Activated T-cell treated with anti-CD3 and anti-CD28 coated beads, Interleukin-2, amount 50 U/mL, for 72 hours (primary cell): ENCODE data around the gene PTPRN. TPM values are rescaled to one million over a fixed set of nuclear protein-coding genes. Genes with fewer than 3 reads are reported as not detected.
"Not testable (repeated sequence)": the region's sequence is repeated elsewhere in the genome, so short reads cannot be mapped to it uniquely, and the experiment has no call there.

Source experiments
- ATAC-seq, 2 donors: fragments of 150-1000 bp; cut with Tn5 transposase; replicated peaks in 1 of 2; 2 replicates each; pipeline ENCODE4 v1.10.0; 2021; ENCODE audit warnings: moderate library complexity in 2 of 2, mild to moderate bottlenecking in 1 of 2
- DNase-seq, 2 donors: peaks; one replicate each; pipeline ENCODE4 v3.0.0; 2021 to 2022; ENCODE audit warnings: mixed read lengths in 1 of 2
- H3K27ac Mint-ChIP-seq: one replicate; pipeline ENCODE4 v1.8.0; 2022; ENCODE audit warnings: mild to moderate bottlenecking, moderate library complexity, mixed read lengths
- H3K27me3 Mint-ChIP-seq: one replicate; pipeline ENCODE4 v1.8.0; 2022; ENCODE audit warnings: low read depth, mixed read lengths
- H3K36me3 Mint-ChIP-seq, 2 donors: one replicate each; pipeline ENCODE4 v1.8.0; 2022; ENCODE audit warnings: mixed read lengths in 2 of 2, mild to moderate bottlenecking in 1 of 2; ENCODE audit not compliant: insufficient read depth in 2 of 2
- H3K4me1 Mint-ChIP-seq: one replicate; pipeline ENCODE4 v1.8.0; 2022; ENCODE audit warnings: low read depth, mixed read lengths
- H3K4me3 Mint-ChIP-seq, 2 donors: one replicate each; pipeline ENCODE4 v1.8.0; 2022; ENCODE audit warnings: mild to moderate bottlenecking in 2 of 2, mixed read lengths in 2 of 2, moderate library complexity in 2 of 2
- H3K9me3 Mint-ChIP-seq, 2 donors: one replicate each; pipeline ENCODE4 v1.8.0; 2022; ENCODE audit warnings: mixed read lengths in 2 of 2
- total RNA-seq, 2 donors: library from RNA; stranded (reverse); gene quantifications; one replicate each; pipeline ENCODE4 v1.2.3, GENCODE V29; 2022

The PTPRN gene
- total RNA-seq, 2 donors from 2014 or later, result 1.7 to 2.5 TPM

DNA sequence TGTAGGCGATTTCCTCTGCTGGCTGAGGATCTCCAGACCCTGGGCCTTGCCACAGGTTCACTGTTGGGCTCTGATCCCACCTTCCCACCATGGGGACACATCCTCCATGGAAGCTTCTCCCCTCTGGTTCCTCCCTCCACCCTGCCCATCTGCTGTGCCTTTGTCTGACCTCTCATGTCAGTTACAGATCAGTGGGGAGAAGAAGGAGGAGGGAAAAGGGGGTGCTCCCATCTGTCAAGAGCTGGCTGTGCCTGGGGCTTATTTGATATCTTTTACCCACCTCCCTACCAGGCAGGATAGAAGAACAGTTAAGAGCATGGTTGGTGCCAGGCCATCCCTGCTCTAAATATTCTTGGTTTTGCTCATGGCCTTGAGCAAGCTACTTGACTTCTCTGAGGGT is 42.3 kb downstream of the PTPRN start:
- ATAC-seq (no peak), DNase-seq (no peak)
- Mint-ChIP-seq H3K4me1 (no peaks in the 10 kb centered on the region), H3K27ac (no peak overlapping the region), H3K36me3 (no peaks in the 10 kb centered on the region), H3K4me3 (no peak overlapping the region), H3K9me3 (no peaks in the 10 kb centered on the region), H3K27me3 (no peaks in the 10 kb centered on the region)

DNA sequence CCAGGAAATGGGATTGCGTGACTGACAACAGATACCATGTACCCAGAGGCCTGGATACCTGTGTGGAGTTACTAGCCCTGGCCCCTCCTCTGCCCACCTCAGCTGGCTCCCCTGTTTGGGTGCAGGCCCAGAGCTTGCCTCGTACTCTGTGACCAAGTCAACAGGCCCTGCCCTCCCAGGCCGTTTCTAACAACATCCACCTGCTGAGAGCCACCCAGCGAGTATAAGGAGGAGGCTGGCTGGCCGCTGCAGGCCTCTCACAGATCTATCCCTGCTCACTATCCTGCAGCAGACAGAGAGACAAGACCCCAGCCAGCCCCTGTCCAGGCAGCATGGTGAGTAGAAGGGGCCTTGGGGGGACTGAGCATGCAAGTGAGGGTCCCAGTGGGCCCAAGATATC is 43.0 kb downstream of the PTPRN start:
- Mint-ChIP-seq H3K4me1 (no peaks in the 10 kb centered on the region), H3K27me3 (no peaks in the 10 kb centered on the region), H3K27ac (no peak overlapping the region), H3K4me3 (no peak overlapping the region), H3K9me3 (no peaks in the 10 kb centered on the region), H3K36me3 (no peaks in the 10 kb centered on the region)
- DNase-seq, result no peak
- no peak for ATAC-seq

DNA sequence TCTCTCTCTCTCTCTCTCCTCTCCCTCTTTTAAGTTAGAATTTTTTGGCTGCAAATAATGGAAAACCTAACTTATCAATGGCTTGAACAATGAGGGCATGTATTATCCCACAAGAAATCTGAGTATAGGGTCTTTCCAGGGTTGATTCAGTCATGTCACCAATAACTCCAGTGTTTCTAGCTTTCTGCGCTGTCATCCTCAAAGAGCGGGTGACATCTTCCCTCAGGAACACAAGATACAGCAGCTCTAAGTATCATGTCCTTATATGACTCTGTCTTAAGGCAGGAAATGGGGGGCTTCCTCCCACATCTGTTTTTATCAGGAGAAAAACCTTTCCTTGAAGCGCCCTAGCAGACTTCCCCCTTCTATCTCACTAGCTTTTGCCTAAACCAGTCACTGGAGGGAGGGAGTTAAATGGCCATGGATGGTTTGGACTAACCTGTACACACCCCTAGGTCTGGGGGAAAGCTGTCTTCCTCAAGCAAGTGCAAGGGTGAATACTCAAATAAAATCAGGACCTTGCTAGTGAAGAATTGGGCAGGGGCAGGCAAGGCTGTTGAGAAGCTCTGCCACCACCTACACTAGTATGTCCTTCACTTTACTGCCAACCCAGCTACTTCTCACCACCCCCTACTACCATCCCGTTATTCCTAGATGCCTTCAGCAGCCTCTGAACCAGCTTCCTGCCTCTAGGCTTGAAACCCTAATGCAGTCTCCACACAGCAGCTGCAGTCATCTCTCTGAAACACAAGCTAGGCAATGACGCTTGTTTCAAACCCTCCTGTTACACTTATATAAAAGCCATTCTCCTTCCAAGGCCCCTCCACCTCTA is 48.0 kb downstream of the PTPRN start:
- Mint-ChIP-seq H3K4me1 (peaks cover 8% of the 10 kb centered on the region), H3K4me3 (no peak overlapping the region), H3K27me3 (no peaks in the 10 kb centered on the region), H3K9me3 (no peaks in the 10 kb centered on the region), H3K36me3 (no peaks in the 10 kb centered on the region), H3K27ac (no peak overlapping the region)
- DNase-seq (no peak), ATAC-seq (no peak)

DNA sequence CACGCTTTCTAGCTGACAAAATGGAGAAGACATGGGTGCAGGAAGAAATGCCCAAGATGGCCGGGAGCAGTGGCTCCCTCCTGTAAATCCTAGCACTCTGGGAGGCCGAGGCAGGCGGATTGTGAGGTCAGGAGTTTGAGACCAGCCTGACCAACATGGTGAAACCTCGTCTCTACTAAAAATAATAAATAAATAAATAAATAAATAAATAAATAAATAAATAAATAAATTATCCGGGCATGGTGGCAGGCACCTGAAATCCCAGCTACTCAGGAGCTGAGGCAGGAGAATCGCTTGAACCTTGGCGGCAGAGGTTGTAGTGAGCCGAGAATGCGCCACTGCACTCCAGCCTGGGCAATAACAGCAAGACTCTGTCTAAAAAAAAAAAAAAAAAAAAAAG is 50.3 kb downstream of the PTPRN start:
- not testable (repeated sequence) for ATAC-seq, H3K4me3 Mint-ChIP-seq, DNase-seq, H3K27me3 Mint-ChIP-seq, H3K9me3 Mint-ChIP-seq, H3K27ac Mint-ChIP-seq, H3K36me3 Mint-ChIP-seq
- H3K4me1 Mint-ChIP-seq, result peaks cover 25% of the 10 kb centered on the region

DNA sequence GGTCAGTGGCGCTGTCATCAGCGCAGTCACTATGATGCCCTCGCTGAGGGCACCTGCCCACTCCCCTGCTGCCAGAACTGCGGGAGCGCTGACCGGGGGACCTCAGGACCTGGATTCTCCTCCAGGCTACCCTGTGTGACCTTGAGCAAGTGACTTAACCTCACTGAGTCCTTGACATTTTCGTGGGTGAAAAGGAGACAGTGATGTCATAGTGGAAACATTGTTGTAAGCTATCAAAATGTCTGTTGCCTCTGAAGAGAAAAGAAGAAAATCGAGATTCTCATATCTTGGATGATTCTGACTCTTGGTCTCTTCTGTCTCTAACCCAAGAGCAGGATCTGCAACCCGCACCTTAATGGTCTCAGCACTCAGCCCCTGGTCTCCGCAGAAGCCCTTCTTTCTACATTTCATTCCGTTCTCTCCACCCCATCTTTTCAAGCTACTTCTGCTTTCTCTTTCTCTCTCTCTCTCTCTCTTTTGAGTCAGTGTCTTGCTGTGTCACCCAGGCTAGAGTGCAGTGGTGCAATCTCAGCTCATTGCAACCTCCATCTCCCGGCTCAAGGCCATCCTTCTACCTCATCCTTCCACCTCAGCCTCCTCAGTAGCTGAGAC is 54.5 kb downstream of the PTPRN start:
- peak overlapping the region; percentile 73 for H3K27ac Mint-ChIP-seq
- H3K27me3 Mint-ChIP-seq, result no peaks in the 10 kb centered on the region
- no peaks in the 10 kb centered on the region for H3K9me3 Mint-ChIP-seq
- DNase-seq, result peak; percentile 48 to 50
- H3K4me3 Mint-ChIP-seq, result peak overlapping the region; percentile 75 to 78
- ATAC-seq, result peak; percentile 50 to 55
- H3K36me3 Mint-ChIP-seq, result peaks cover 0 to 14% of the 10 kb centered on the region in 2 donors
- peaks cover 57% of the 10 kb centered on the region for H3K4me1 Mint-ChIP-seq

DNA sequence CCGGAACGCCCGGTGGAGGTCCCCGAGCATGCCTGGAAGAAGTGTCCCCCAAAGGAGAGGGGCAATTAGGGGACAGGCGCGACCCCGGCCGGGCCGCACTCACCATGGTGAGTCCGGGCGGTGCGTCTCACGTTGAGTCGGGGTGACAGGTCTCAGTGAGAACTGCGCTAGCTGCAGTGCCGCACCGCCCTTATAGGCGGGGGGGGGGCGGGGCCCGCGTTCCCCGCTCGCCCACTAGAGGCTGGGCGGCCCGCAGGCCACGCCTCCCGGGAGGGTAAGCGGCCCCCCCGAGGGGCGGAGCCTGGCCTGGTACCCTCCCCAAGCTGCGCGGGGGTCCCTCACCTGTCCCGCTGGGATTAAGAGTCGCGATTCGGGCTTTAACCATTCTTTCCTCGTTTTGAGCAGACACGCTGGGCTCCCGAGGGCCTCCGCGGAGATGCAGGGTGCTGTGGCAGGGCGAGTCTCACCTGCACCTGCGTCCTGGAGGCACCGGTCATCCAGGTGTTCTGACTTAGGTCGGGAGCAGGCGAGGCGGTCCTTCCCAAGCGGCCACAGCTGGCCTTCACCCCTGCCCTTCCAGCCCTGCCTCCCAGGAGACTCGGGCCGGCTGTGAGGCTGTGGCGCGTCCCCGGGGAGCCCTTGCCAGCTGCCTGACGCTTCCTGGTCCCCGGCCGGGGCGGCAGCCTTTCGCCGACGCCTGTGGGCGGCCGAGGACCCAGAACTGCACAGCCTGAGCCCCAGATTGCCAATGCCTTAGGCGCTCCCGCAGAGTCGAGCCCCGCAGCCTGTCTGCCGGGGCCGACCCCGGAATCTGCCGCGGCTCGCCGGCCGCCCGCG is 55.2 kb downstream of the PTPRN start, which contains the start of gene TUBA4A:
Gene TUBA4A, minus strand, starts transcription at position 166 of the 837 bp plus-strand sequence. Its CDS starts 60 bp downstream, at position 106.
- Mint-ChIP-seq H3K27me3 (no peaks in the 10 kb centered on the region), H3K9me3 (no peaks in the 10 kb centered on the region), H3K27ac (peak within 1 kb of the TSS; percentile 89), H3K4me3 (peak within 1 kb of the TSS; percentile 75 to 78), H3K36me3 (peaks cover 2 to 14% of the 10 kb centered on the region in 2 donors), H3K4me1 (peaks cover 64% of the 10 kb centered on the region)
- DNase-seq (peak; percentile 92 to 94), ATAC-seq (peak; percentile 74)

DNA sequence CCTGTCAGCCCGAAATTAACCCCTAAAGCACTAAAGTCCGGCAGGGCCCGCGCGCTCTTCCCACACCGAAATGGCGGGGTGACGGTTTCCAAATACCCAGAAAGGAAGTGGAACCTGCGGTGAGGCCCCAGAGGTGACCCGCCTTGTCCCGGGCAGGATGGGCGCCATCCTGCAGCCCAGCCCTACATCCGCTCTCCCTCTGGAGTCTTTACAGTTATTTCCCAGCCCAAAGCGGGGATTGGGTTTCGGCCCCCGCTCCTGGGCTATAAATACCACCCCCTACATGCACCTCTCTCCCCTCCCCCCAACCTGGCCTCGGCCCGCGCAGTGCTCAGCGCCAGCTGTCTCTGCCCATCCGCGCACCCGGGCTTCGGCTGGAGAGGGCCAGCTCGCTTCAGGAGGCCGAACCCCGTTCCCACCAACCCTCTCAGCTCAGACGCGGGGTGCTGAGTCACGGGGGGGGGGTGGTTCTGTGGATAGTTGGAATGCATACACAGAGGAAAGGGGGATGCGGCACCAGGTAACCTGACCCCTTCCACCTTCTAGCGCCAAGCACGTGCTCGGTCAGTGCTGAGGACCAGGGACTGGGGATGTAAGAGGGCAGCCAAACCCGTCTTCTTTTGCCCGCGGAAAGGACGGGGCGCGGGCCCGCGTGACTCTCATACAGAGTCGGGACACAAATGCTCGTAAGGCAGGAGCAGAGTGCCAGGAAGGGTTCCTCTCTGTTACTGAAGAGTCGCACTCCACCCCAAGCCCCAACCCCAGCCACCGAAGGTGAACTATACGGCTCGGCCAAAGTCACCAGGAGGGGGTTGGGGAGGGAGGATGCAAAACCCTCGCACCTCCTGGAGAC is 56.1 kb downstream of the PTPRN start, which contains the start of gene TUBA4B:
Gene TUBA4B, plus strand, starts transcription at position 344 of the 853 bp plus-strand sequence. Its CDS starts 165 bp downstream, at position 509.
- peak within 1 kb of the TSS; percentile 89 for H3K27ac Mint-ChIP-seq
- peak; percentile 19 to 44 for ATAC-seq
- no peaks in the 10 kb centered on the region for H3K27me3 Mint-ChIP-seq
- peaks cover 4 to 14% of the 10 kb centered on the region in 2 donors for H3K36me3 Mint-ChIP-seq
- H3K4me1 Mint-ChIP-seq, result peaks cover 69% of the 10 kb centered on the region
- peak within 1 kb of the TSS; percentile 75 to 78 for H3K4me3 Mint-ChIP-seq
- no peaks in the 10 kb centered on the region for H3K9me3 Mint-ChIP-seq
- DNase-seq, result peak; percentile 62 to 75

DNA sequence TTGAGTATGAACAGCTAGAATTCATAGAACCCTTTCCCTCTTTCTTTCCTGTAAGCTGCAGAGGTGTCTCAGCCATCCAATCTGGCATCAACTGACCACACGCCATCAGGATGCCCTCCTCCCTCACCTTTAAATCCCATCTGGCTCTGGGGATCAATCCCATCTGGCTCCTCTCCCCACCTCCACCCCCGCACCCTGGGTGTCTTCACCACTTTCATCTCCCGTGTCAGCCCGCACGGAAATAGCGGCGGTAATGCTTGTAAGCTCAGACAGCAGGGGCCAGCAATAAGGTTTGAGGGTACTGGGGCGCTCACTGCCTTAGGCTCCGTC is 56.7 kb downstream of the PTPRN start:
- Mint-ChIP-seq H3K36me3 (peaks cover 4 to 14% of the 10 kb centered on the region in 2 donors), H3K27ac (peak overlapping the region; percentile 89), H3K4me3 (peak overlapping the region; percentile 75 to 78), H3K9me3 (no peaks in the 10 kb centered on the region), H3K27me3 (no peaks in the 10 kb centered on the region), H3K4me1 (peaks cover 71% of the 10 kb centered on the region)
- DNase-seq (no peak), ATAC-seq (no peak)

DNA sequence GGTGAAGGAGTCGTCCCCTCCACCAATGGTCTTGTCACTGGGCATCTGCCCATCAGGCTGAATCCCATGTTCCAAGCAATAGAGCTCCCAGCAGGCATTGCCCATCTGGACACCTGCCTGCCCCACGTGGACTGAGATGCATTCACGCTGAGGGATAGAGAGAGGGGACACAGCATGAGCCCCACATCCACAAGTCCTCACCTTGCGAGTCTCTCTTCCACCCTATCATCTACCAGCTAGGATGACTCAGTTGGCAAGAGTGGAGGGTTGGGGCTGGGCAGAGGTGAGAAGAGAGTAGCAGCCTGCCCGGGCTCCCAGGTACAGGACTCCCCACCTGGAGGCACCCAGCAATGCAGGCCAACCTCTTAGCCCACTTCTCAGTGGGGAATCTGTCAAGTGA is 57.1 kb downstream of the PTPRN start:
- H3K36me3 Mint-ChIP-seq, result peaks cover 4 to 14% of the 10 kb centered on the region in 2 donors

DNA sequence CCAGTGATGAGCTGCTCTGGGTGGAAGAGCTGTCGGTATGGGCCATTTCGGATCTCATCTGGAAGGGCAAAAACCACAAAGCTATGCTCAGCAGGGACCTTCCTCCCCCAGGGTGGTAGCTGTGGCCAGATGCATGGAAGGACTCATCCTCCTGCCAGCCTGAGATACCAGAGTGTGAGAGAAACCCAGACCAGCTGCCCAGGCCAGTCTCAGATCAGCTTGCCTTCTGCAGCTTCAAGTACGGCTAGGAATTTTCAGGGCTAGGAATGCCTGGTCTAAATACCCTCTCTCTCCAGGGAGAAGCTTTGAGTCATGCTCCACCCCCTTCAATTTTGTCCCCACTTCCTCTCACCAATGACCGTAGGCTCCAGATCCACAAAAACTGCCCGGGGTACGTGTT is 57.5 kb downstream of the PTPRN start:
- ATAC-seq, result no peak
- H3K9me3 Mint-ChIP-seq, result no peaks in the 10 kb centered on the region
- DNase-seq, result no peak

More for the DNA sequence above, 57.1 kb downstream of the PTPRN start:
- DNase-seq (peak; percentile 44 to 47), ATAC-seq (no peak)
- H3K9me3 Mint-ChIP-seq, result no peaks in the 10 kb centered on the region
- peak overlapping the region; percentile 21 for H3K27ac Mint-ChIP-seq
- H3K4me3 Mint-ChIP-seq, result peak overlapping the region; percentile 75 to 78
- peaks cover 75% of the 10 kb centered on the region for H3K4me1 Mint-ChIP-seq
- H3K27me3 Mint-ChIP-seq, result no peaks in the 10 kb centered on the region

DNA sequence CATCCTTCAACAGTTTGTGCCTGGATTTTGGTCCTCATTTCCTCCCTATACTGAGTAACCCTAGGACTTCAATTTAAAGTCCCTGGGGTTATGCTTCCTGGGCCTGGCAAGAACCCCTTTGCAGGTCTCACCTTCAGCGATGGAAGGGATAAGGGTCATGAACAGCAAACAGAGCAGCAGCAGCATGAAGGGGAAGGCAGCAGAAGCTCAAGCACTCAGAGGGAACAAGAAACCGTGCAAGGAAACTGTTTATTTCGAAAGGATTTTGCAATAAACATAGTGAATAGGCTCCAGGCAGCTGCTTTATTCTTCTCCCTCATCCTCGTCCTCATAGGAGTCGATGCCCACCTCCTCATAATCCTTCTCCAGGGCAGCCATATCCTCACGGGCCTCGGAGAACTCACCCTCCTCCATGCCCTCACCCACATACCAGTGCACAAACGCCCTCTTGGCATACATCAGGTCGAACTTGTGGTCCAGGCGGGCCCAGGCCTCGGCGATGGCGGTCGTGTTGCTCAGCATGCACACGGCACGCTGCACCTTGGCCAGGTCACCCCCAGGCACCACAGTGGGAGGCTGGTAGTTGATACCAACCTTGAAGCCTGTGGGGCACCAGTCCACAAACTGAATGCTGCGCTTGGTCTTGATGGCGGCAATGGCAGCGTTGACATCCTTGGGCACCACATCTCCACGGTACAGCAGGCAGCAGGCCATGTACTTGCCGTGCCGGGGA is 59.0 kb downstream of the PTPRN start:
- peaks cover 8 to 15% of the 10 kb centered on the region in 2 donors for H3K36me3 Mint-ChIP-seq
- H3K4me1 Mint-ChIP-seq, result peaks cover 79% of the 10 kb centered on the region

More for the DNA sequence above, 57.5 kb downstream of the PTPRN start:
- peaks cover 79% of the 10 kb centered on the region for H3K4me1 Mint-ChIP-seq
- H3K27me3 Mint-ChIP-seq, result no peaks in the 10 kb centered on the region
- H3K36me3 Mint-ChIP-seq, result peaks cover 4 to 14% of the 10 kb centered on the region in 2 donors
- peak overlapping the region; percentile 75 to 78 for H3K4me3 Mint-ChIP-seq
- peak overlapping the region; percentile 21 for H3K27ac Mint-ChIP-seq

More for the DNA sequence above, 59.0 kb downstream of the PTPRN start:
- Mint-ChIP-seq H3K9me3 (no peaks in the 10 kb centered on the region), H3K4me3 (peak overlapping the region; percentile 75 to 78), H3K27me3 (no peaks in the 10 kb centered on the region), H3K27ac (peak overlapping the region; percentile 24)
- DNase-seq (no peak), ATAC-seq (no peak)
